Ishikawa (cell line): ENCODE results near the gene CHN2.

Experiments used
- CREB1 ChIP-seq: IDR thresholded peaks from 2 replicates; pipeline ENCODE4 v1.6.1; 2012; ENCODE audit warnings: low read depth
- NFIC ChIP-seq: IDR thresholded peaks from 2 replicates; pipeline ENCODE4 v1.6.1; 2012
- RAD21 ChIP-seq: IDR thresholded peaks from 2 replicates; pipeline ENCODE4 v1.6.1; 2012; ENCODE audit warnings: low read depth
- REST ChIP-seq: IDR thresholded peaks from 2 replicates; pipeline ENCODE4 v1.6.1; 2012; ENCODE audit warnings: low read depth, mild to moderate bottlenecking
- TAF1 ChIP-seq: IDR thresholded peaks from 2 replicates; pipeline ENCODE4 v1.6.1; 2012; ENCODE audit warnings: low read depth, mild to moderate bottlenecking

GRCh38 chr7:29429401-29429800 is 234.8 kb downstream of the CHN2 start:
- no peak for TF ChIP-seq CREB1
- TF ChIP-seq TAF1 = no peak
- TF ChIP-seq REST = no peak
- TF ChIP-seq NFIC = no peak
- no peak for TF ChIP-seq RAD21
